Mesenchymal stem cell (in vitro differentiated cells and primary cell): ENCODE results near the gene KIF4B.

Source experiments
- DNase-seq: peaks from one replicate; pipeline ENCODE4 v3.0.0-alpha.2; 2013
- H2AFZ ChIP-seq: one replicate; pipeline ENCODE4 v1.6.1; 2013; ENCODE audit warnings: low read depth, mild to moderate bottlenecking, control low read depth, inconsistent platforms, low read length, moderate library complexity
- H2AK5ac ChIP-seq: 2 replicates; pipeline ENCODE4 v1.6.1; 2013; ENCODE audit warnings: low read length, moderate library complexity, mild to moderate bottlenecking, inconsistent platforms; ENCODE audit not compliant: severe bottlenecking
- H2BK120ac ChIP-seq: one replicate; pipeline ENCODE4 v1.6.1; 2013; ENCODE audit warnings: low read depth, mild to moderate bottlenecking, inconsistent platforms, low read length, moderate library complexity
- H2BK12ac ChIP-seq, 2 experiments: one replicate each; pipeline ENCODE4 v1.6.1; 2013; ENCODE audit warnings: inconsistent platforms in 2 of 2, low read length in 2 of 2, mild to moderate bottlenecking in 2 of 2, moderate library complexity in 2 of 2, control low read depth in 1 of 2
- H2BK15ac ChIP-seq: one replicate; pipeline ENCODE4 v1.6.1; 2013; ENCODE audit warnings: mild to moderate bottlenecking, low read depth, inconsistent platforms; ENCODE audit not compliant: poor library complexity, severe bottlenecking
- H2BK5ac ChIP-seq: 2 replicates; pipeline ENCODE4 v1.6.1; 2013; ENCODE audit warnings: low read depth, mild to moderate bottlenecking, low read length, control low read depth, inconsistent platforms; ENCODE audit not compliant: poor library complexity, severe bottlenecking
- H3K14ac ChIP-seq, 2 experiments: one replicate each; pipeline ENCODE4 v1.6.1; 2013; ENCODE audit warnings: inconsistent platforms in 2 of 2, low read length in 2 of 2, control low read depth in 1 of 2, mild to moderate bottlenecking in 1 of 2, moderate library complexity in 1 of 2
- H3K18ac ChIP-seq, 2 experiments: one replicate each; pipeline ENCODE4 v1.6.1; 2013; ENCODE audit warnings: inconsistent platforms in 2 of 2, low read length in 2 of 2, control low read depth in 1 of 2, low read depth in 1 of 2, mild to moderate bottlenecking in 1 of 2
- H3K23ac ChIP-seq, 2 experiments: one replicate each; pipeline ENCODE4 v1.6.1; 2013; ENCODE audit warnings: inconsistent platforms in 2 of 2, low read length in 2 of 2, mild to moderate bottlenecking in 2 of 2, moderate library complexity in 2 of 2, control low read depth in 1 of 2
- H3K27ac ChIP-seq: 2 replicates; pipeline ENCODE4 v1.5.1; 2013; ENCODE audit warnings: mild to moderate bottlenecking, moderate library complexity, low read length, control low read depth, inconsistent platforms; ENCODE audit not compliant: poor library complexity, severe bottlenecking
- H3K27me3 ChIP-seq, 2 experiments: 2 replicates each; pipeline versions ENCODE4 v1.6.1 to v1.7.0; 2013; ENCODE audit warnings: low read length in 2 of 2, mild to moderate bottlenecking in 2 of 2, moderate library complexity in 2 of 2, control low read depth in 1 of 2, inconsistent platforms in 1 of 2; ENCODE audit not compliant: control insufficient read depth in 1 of 2, insufficient read depth in 1 of 2
- H3K36me3 ChIP-seq, 2 experiments: 2 replicates each; pipeline versions ENCODE4 v1.6.1 to v1.7.0; 2013; ENCODE audit warnings: low read length in 2 of 2, control low read depth in 1 of 2, inconsistent platforms in 1 of 2, low read depth in 1 of 2, mild to moderate bottlenecking in 1 of 2; ENCODE audit not compliant: insufficient read depth in 2 of 2, control insufficient read depth in 1 of 2
- H3K4ac ChIP-seq, 2 experiments: one replicate each; pipeline ENCODE4 v1.6.1; 2013; ENCODE audit warnings: inconsistent platforms in 2 of 2, low read length in 2 of 2, mild to moderate bottlenecking in 2 of 2, moderate library complexity in 2 of 2, control low read depth in 1 of 2, low read depth in 1 of 2
- H3K4me1 ChIP-seq: 2 replicates; pipeline ENCODE4 v1.6.1; 2013; ENCODE audit warnings: low read depth, low read length, control low read depth; ENCODE audit not compliant: control insufficient read depth, insufficient read depth
- H3K4me2 ChIP-seq: 2 replicates; pipeline ENCODE4 v1.6.1; 2013; ENCODE audit warnings: low read length, mild to moderate bottlenecking, inconsistent platforms; ENCODE audit not compliant: poor library complexity, severe bottlenecking
- H3K4me3 ChIP-seq, 2 experiments: 2 replicates each; pipeline versions ENCODE4 v1.5.1 to v1.7.0; 2013; ENCODE audit warnings: low read length in 2 of 2, mild to moderate bottlenecking in 2 of 2, control low read depth in 1 of 2, low read depth in 1 of 2; ENCODE audit not compliant: insufficient read depth in 1 of 2
- H3K79me1 ChIP-seq: replicated peaks from 2 replicates; pipeline ENCODE4 v1.6.1; 2013; ENCODE audit warnings: mild to moderate bottlenecking, control low read depth, low read length, inconsistent platforms; ENCODE audit not compliant: poor library complexity, severe bottlenecking
- H3K9ac ChIP-seq: 2 replicates; pipeline ENCODE4 v1.7.0; 2013; ENCODE audit warnings: mild to moderate bottlenecking, low read length, moderate library complexity
- H3K9me3 ChIP-seq: 2 replicates; pipeline ENCODE4 v1.7.0; 2013; ENCODE audit warnings: mild to moderate bottlenecking, low read length; ENCODE audit not compliant: control insufficient read depth
- H4K8ac ChIP-seq: one replicate; pipeline ENCODE4 v1.6.1; 2013; ENCODE audit warnings: inconsistent platforms, mild to moderate bottlenecking, low read length, moderate library complexity
- H4K91ac ChIP-seq: one replicate; pipeline ENCODE4 v1.6.1; 2013; ENCODE audit warnings: mild to moderate bottlenecking, low read length, inconsistent platforms
- WGBS: methylation state at CpG from one replicate; pipeline ENCODE4 v1.1.7; 2013; ENCODE audit warnings: mixed read lengths; 5-methylcytosine and 5-hydroxymethylcytosine counted together

Gene KIF4B

DNA sequence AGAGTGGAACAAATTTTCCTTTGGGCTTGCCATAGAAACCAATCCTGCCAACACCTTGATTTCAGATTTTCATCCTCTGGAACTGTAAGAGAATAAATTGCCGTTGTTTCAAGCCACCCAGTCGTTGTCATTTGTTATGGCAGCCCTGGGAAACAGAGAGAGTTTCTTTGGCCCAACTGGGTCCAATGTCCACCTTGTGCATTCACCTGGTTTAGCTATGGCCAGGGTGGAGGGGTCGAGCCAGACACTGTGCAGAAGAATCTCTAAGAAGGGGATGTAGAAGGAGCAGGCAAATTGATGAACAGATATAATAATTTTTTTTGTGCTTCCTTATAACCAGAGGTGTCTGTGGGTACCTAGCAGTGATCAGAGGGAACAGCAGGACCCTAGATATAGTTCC is 9.8 kb downstream of the KIF4B start:
- H4K8ac ChIP-seq, result no peak overlapping the region
- no peak overlapping the region for H3K4me3 ChIP-seq
- H2AFZ ChIP-seq, result no peak overlapping the region
- no peak overlapping the region for H3K14ac ChIP-seq
- no peaks in the 10 kb centered on the region for H3K79me1 ChIP-seq
- H3K18ac ChIP-seq, result no peak overlapping the region
- no peak overlapping the region for H2BK15ac ChIP-seq
- DNase-seq, result no peak
- no peak overlapping the region for H2BK120ac ChIP-seq
- no peak overlapping the region for H3K9ac ChIP-seq
- no peak overlapping the region for H3K4ac ChIP-seq
- peaks cover 0 to 7% of the 10 kb centered on the region in 2 experiments for H3K27me3 ChIP-seq
- H3K4me1 ChIP-seq, result no peaks in the 10 kb centered on the region
- no peak overlapping the region for H4K91ac ChIP-seq
- H3K23ac ChIP-seq, result no peak overlapping the region
- no peak overlapping the region for H2BK12ac ChIP-seq
- H3K27ac ChIP-seq, result no peak overlapping the region
- peaks cover 8% of the 10 kb centered on the region for H3K9me3 ChIP-seq
- no peak overlapping the region for H3K4me2 ChIP-seq
- H2AK5ac ChIP-seq, result no peak overlapping the region
- H2BK5ac ChIP-seq, result no peak overlapping the region
- no peaks in the 10 kb centered on the region for H3K36me3 ChIP-seq
- whole genome bisulfite sequencing, result 36% methylated on average over 3 of the region's 3 CpGs

DNA sequence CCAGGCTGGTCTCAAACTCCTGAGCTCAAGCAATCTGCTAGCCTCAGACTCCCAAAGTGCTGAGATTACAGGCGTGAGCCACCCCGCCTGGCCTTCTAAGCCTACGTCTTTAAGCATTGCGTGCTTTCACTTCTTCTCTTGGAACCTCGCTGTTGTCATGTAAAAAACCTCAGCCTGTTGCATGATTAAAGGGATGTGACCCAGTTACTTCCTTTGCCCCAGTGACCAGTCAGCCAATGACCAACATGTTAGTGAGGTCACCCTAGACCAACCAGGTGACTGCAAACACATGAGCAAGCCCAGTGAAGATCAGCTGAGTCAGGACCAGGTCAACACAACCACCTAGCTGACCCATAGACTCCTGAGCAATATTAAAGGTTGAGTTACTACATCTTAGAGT is 10.5 kb downstream of the KIF4B start:
- H2BK15ac ChIP-seq, result no peak overlapping the region
- no peak overlapping the region for H3K4ac ChIP-seq
- H2BK120ac ChIP-seq, result no peak overlapping the region
- H3K27ac ChIP-seq, result no peak overlapping the region
- WGBS, result 86% methylated on average over 5 of the region's 5 CpGs
- no peak overlapping the region for H3K9ac ChIP-seq
- no peak overlapping the region for H3K4me3 ChIP-seq
- H2BK12ac ChIP-seq, result no peak overlapping the region
- H3K14ac ChIP-seq, result no peak overlapping the region
- DNase-seq, result no peak
- H2AK5ac ChIP-seq, result no peak overlapping the region
- no peak overlapping the region for H4K8ac ChIP-seq
- H3K9me3 ChIP-seq, result peaks cover 8% of the 10 kb centered on the region
- H3K27me3 ChIP-seq, result peaks cover 0 to 7% of the 10 kb centered on the region in 2 experiments
- H3K79me1 ChIP-seq, result no peaks in the 10 kb centered on the region
- no peak overlapping the region for H3K23ac ChIP-seq
- H3K4me2 ChIP-seq, result no peak overlapping the region
- no peak overlapping the region for H2BK5ac ChIP-seq
- no peak overlapping the region for H4K91ac ChIP-seq
- no peaks in the 10 kb centered on the region for H3K36me3 ChIP-seq
- no peak overlapping the region for H3K18ac ChIP-seq
- no peak overlapping the region for H2AFZ ChIP-seq
- H3K4me1 ChIP-seq, result no peaks in the 10 kb centered on the region

GRCh38 chr5:155025895-155026294 is 12.3 kb downstream of the KIF4B start:
- H3K27ac ChIP-seq, result no peak overlapping the region
- no peak overlapping the region for H2AFZ ChIP-seq
- no peaks in the 10 kb centered on the region for H3K4me1 ChIP-seq
- no peak overlapping the region for H2AK5ac ChIP-seq
- no peak overlapping the region for H3K4ac ChIP-seq
- H4K8ac ChIP-seq, result no peak overlapping the region
- H3K23ac ChIP-seq, result no peak overlapping the region
- H3K4me3 ChIP-seq, result no peak overlapping the region
- H3K14ac ChIP-seq, result no peak overlapping the region
- H2BK12ac ChIP-seq, result no peak overlapping the region
- 71% methylated on average over 1 of the region's 2 CpGs for WGBS
- no peak for DNase-seq
- no peak overlapping the region for H4K91ac ChIP-seq
- peaks cover 0 to 7% of the 10 kb centered on the region in 2 experiments for H3K27me3 ChIP-seq
- H2BK5ac ChIP-seq, result no peak overlapping the region
- no peak overlapping the region for H3K9ac ChIP-seq
- no peak overlapping the region for H3K18ac ChIP-seq
- H3K36me3 ChIP-seq, result no peaks in the 10 kb centered on the region
- no peak overlapping the region for H2BK15ac ChIP-seq
- H2BK120ac ChIP-seq, result no peak overlapping the region
- peaks cover 8% of the 10 kb centered on the region for H3K9me3 ChIP-seq
- no peaks in the 10 kb centered on the region for H3K79me1 ChIP-seq
- no peak overlapping the region for H3K4me2 ChIP-seq

GRCh38 chr5:155027993-155028629 is 14.6 kb downstream of the KIF4B start:
- H2BK120ac ChIP-seq, result no peak overlapping the region
- no peak overlapping the region for H2BK5ac ChIP-seq
- 67% methylated on average over 1 of the region's 1 CpG for WGBS

More at GRCh38 chr5:155027993-155028629, 14.6 kb downstream of the KIF4B start:
- Histone ChIP-seq H3K9ac (no peak overlapping the region), H3K4ac (no peak overlapping the region), H3K79me1 (no peaks in the 10 kb centered on the region), H2BK12ac (no peak overlapping the region), H2AFZ (no peak overlapping the region), H3K14ac (no peak overlapping the region), H3K27ac (no peak overlapping the region), H4K91ac (no peak overlapping the region), H3K4me1 (no peaks in the 10 kb centered on the region), H2AK5ac (no peak overlapping the region), H3K9me3 (peaks cover 8% of the 10 kb centered on the region), H3K18ac (no peak overlapping the region), H3K36me3 (no peaks in the 10 kb centered on the region), H2BK15ac (no peak overlapping the region), H3K4me3 (no peak overlapping the region), H3K4me2 (no peak overlapping the region), H4K8ac (no peak overlapping the region), H3K23ac (no peak overlapping the region), H3K27me3 (peaks cover 0 to 6% of the 10 kb centered on the region in 2 experiments)
- DNase-seq, result no peak
